GM12878 (cell line): Measurements from ENCODE around the gene ING3. TPM values are rescaled to one million over a fixed set of nuclear protein-coding genes. Genes with fewer than 3 reads are reported as not detected.

Experiments
- ATAC-seq: fragments of 200-7000 bp; cut with Tn5 transposase; 3 replicates; pipeline ENCODE4 v1.9.1; 2020; ENCODE audit warnings: mild to moderate bottlenecking, moderate library complexity
- BruUV-seq: library from RNA; stranded (reverse); fragments of 400-500 nt; replicated peaks from 2 replicates; lab custom pipeline; 2021; lab: Mats Ljungman, UMichigan
- CTCF ChIA-PET: fragments of 300-600 bp; sonication (Branson Sonifier 250); formaldehyde crosslinking; extraction: SDS; loops from one replicate; lab custom pipeline; 2021; ENCODE audit warnings: inconsistent platforms; lab: Yijun Ruan, JAX
- POLR2A ChIA-PET: fragments of 350-600 bp; formaldehyde crosslinking; extraction: SDS; loops from one replicate; lab custom pipeline; 2021; ENCODE audit warnings: inconsistent platforms; lab: Charles Lee
- RAD21 ChIA-PET: fragments of 300-600 bp; sonication (Branson Sonifier 250); formaldehyde crosslinking; loops from one replicate; lab custom pipeline; 2023; ENCODE audit warnings: antibody characterized with exemption; ENCODE audit not compliant: unreplicated experiment; lab: Charles Lee
- SMC1A ChIA-PET: fragments of 300-600 bp; sonication (Branson Sonifier 250); formaldehyde crosslinking; loops from one replicate; lab custom pipeline; 2023; ENCODE audit not compliant: unreplicated experiment, uncharacterized antibody; lab: Charles Lee
- DNase-seq: peaks from one replicate; pipeline ENCODE4 v3.0.0-alpha.2; 2011; ENCODE audit warnings: low read depth, low spot score
- FAIRE-seq: peaks from 3 replicates; lab custom pipeline; 2011; peaks lifted over from hg19 to GRCh38; lab: Jason Lieb, UNC
- H2AFZ ChIP-seq: 2 replicates; pipeline ENCODE4 v1.6.0; 2011; ENCODE audit warnings: low read depth, low read length, control low read depth; ENCODE audit not compliant: control insufficient read depth
- H3K27ac ChIP-seq: 2 replicates; pipeline ENCODE4 v1.5.1; 2011; ENCODE audit warnings: control low read depth; ENCODE audit not compliant: control insufficient read depth, insufficient read depth
- H3K27me3 ChIP-seq, 2 experiments: replicated peaks in 1 of 2; 2 replicates each; pipeline versions ENCODE4 v1.6.0 to v1.6.1; 2011; ENCODE audit warnings: low read length in 1 of 2; ENCODE audit not compliant: control insufficient read depth in 2 of 2, insufficient read depth in 2 of 2
- H3K36me3 ChIP-seq, 2 experiments: 2 replicates each; pipeline ENCODE4 v1.5.1; 2011; ENCODE audit warnings: low read length in 1 of 2; ENCODE audit not compliant: control insufficient read depth in 2 of 2, insufficient read depth in 2 of 2
- H3K4me1 ChIP-seq: 2 replicates; pipeline ENCODE4 v1.6.1; 2011; ENCODE audit warnings: mild to moderate bottlenecking, low read length, moderate library complexity, mixed read lengths; ENCODE audit not compliant: control insufficient read depth, insufficient read depth
- H3K4me2 ChIP-seq: 2 replicates; pipeline ENCODE4 v1.6.0; 2011; ENCODE audit warnings: control low read depth; ENCODE audit not compliant: control insufficient read depth, insufficient read depth
- H3K4me3 ChIP-seq: fragments of 200-600 bp; sonication (generic); 2 replicates; pipeline ENCODE4 v1.5.1; 2016
- H3K79me2 ChIP-seq: 2 replicates; pipeline ENCODE4 v1.6.0; 2011; ENCODE audit warnings: low read length; ENCODE audit not compliant: control insufficient read depth, insufficient read depth
- H3K9ac ChIP-seq: 2 replicates; pipeline ENCODE4 v1.8.0; 2011; ENCODE audit warnings: low read length, control low read depth, mixed read lengths; ENCODE audit not compliant: control insufficient read depth, insufficient read depth
- H3K9me3 ChIP-seq: replicated peaks from 3 replicates; pipeline ENCODE4 v1.5.1; 2011; ENCODE audit warnings: mild to moderate bottlenecking, low read length; ENCODE audit not compliant: control insufficient read depth, insufficient read depth
- H4K20me1 ChIP-seq: 2 replicates; pipeline ENCODE4 v1.6.0; 2011; ENCODE audit not compliant: control insufficient read depth, insufficient read depth
- CHD4 ChIP-seq: fragments of 200-600 bp; sonication (generic); IDR thresholded peaks from 2 replicates; pipeline ENCODE4 v1.6.1; 2016; ENCODE audit warnings: mild to moderate bottlenecking
- CREM ChIP-seq: IDR thresholded peaks from 2 replicates; pipeline ENCODE4 v1.6.1; 2014; ENCODE audit warnings: antibody characterized with exemption, low read depth
- E4F1 ChIP-seq: fragments of 450-650 bp; IDR thresholded peaks from 2 replicates; pipeline ENCODE4 v1.6.1; 2018; ENCODE audit warnings: borderline replicate concordance, mild to moderate bottlenecking; ENCODE audit not compliant: partially characterized antibody
- EGR1 ChIP-seq, 2 experiments: IDR thresholded peaks; 1 replicate in 1 of 2; 2 replicates in 1 of 2; pipeline ENCODE4 v1.6.1; 2011 to 2012; ENCODE audit warnings: low read depth in 2 of 2, low read length in 2 of 2, borderline replicate concordance in 1 of 2, mild to moderate bottlenecking in 1 of 2, moderate library complexity in 1 of 2
- GATAD2B ChIP-seq: fragments of 450-650 bp; conservative IDR thresholded peaks from 2 replicates; pipeline ENCODE4 v1.6.1; 2017; ENCODE audit warnings: low read depth, mild to moderate bottlenecking, moderate library complexity
- NFYA ChIP-seq: IDR thresholded peaks from 2 replicates; pipeline ENCODE4 v1.6.1; 2011; ENCODE audit warnings: low read depth, mild to moderate bottlenecking, low read length, improper control_type of control experiment, borderline replicate concordance
- NR2F1 ChIP-seq: fragments of 450-650 bp; conservative IDR thresholded peaks from 2 replicates; pipeline ENCODE4 v1.6.1; 2017; ENCODE audit warnings: mild to moderate bottlenecking
- PAX5 ChIP-seq: IDR thresholded peaks from 2 replicates; pipeline ENCODE4 v1.6.1; 2011; ENCODE audit warnings: low read depth, low read length, borderline replicate concordance
- POLR2A ChIP-seq: IDR thresholded peaks from 2 replicates; pipeline ENCODE4 v1.6.1; 2011; ENCODE audit warnings: low read depth, mild to moderate bottlenecking, low read length
- POLR2AphosphoS5 ChIP-seq: IDR thresholded peaks from 2 replicates; pipeline ENCODE4 v1.6.1; 2011; ENCODE audit warnings: mild to moderate bottlenecking, low read length, inconsistent platforms
- STAT3 ChIP-seq: IDR thresholded peaks from 2 replicates; pipeline ENCODE4 v1.6.1; 2011; ENCODE audit warnings: low read depth, low read length, improper control_type of control experiment
- WGBS: methylation state at CpG from one replicate; pipeline ENCODE4 v1.1.6; 2016; ENCODE audit warnings: low lambda C conversion rate; ENCODE audit not compliant: insufficient replicate concordance, insufficient coverage; ENCODE audit errors: missing lambda C conversion rate; 5-methylcytosine and 5-hydroxymethylcytosine counted together
- in situ Hi-C: fragments of 300-500 bp; cut with MboI; formaldehyde crosslinking; loops from 9 replicates; pipeline ENCODE4 v1.14.3; 2018; ENCODE audit warnings: mixed read lengths
- intact Hi-C: fragments of 100-400 bp; cut with micrococcal nuclease; formaldehyde crosslinking; loops from one replicate; pipeline ENCODE4 v1.14.2; 2022; ENCODE audit not compliant: unreplicated experiment
- polyA plus RNA-seq, 11 experiments: library from polyadenylated mRNA; depleted of rRNA in 4 of 11; unstranded in 6 of 11; stranded (reverse) in 5 of 11; fragments of >200 nt; fragmentation: Nextera tagmentation in 4 of 11; fragmentation: Illumina TruSeq in 1 of 11; extraction: Ambion mirVana in 4 of 11; extraction: Trizol in 1 of 11; gene quantifications; 1 replicate in 1 of 11; 2 replicates in 10 of 11; pipeline versions ENCODE4 v1.2.1 to v1.2.3, GENCODE V29; 2011 to 2016; ENCODE audit warnings: inconsistent platforms in 2 of 11, missing spikeins in 2 of 11, low read depth in 1 of 11
- total RNA-seq, 4 experiments: library from RNA; depleted of rRNA in 3 of 4; stranded (reverse); fragments of >200 nt in 3 of 4; fragmentation: Illumina TruSeq in 1 of 4; extraction: Trizol in 1 of 4; gene quantifications; 2 replicates each; pipeline versions ENCODE4 v1.2.1 to v1.2.3, GENCODE V29; 2013 to 2021
- TF ChIP-seq, protein P1 (sequence below): fragments of 450-650 bp; formaldehyde crosslinking; IDR thresholded peaks from 2 replicates; pipeline ENCODE4 v1.5.0; 2022; ENCODE audit warnings: mild to moderate bottlenecking, missing genetic modification characterization

Gene ING3
- total and polyA plus RNA-seq, 10 of the 15 experiments (the other 5 are each of a cell fraction or from before 2014, with no cell fraction given): 12.1 to 60.8 (median 28.8) TPM

- no peaks in the 10 kb centered on the region for H4K20me1 ChIP-seq
- TF ChIP-seq POLR2A (no peak), CREM (no peak), EGR1 (IDR thresholded peaks at IDR 0.05; ENCODE audit: borderline replicate concordance in 1 of 2, low read depth in 2 of 2, low read length in 2 of 2) (no peak), PAX5 (no peak), CHD4 (no peak), POLR2AphosphoS5 (no peak), NR2F1 (no peak), E4F1 (no peak), NFYA (no peak), GATAD2B (no peak), STAT3 (no peak)
- TF ChIP-seq, protein P1, sequence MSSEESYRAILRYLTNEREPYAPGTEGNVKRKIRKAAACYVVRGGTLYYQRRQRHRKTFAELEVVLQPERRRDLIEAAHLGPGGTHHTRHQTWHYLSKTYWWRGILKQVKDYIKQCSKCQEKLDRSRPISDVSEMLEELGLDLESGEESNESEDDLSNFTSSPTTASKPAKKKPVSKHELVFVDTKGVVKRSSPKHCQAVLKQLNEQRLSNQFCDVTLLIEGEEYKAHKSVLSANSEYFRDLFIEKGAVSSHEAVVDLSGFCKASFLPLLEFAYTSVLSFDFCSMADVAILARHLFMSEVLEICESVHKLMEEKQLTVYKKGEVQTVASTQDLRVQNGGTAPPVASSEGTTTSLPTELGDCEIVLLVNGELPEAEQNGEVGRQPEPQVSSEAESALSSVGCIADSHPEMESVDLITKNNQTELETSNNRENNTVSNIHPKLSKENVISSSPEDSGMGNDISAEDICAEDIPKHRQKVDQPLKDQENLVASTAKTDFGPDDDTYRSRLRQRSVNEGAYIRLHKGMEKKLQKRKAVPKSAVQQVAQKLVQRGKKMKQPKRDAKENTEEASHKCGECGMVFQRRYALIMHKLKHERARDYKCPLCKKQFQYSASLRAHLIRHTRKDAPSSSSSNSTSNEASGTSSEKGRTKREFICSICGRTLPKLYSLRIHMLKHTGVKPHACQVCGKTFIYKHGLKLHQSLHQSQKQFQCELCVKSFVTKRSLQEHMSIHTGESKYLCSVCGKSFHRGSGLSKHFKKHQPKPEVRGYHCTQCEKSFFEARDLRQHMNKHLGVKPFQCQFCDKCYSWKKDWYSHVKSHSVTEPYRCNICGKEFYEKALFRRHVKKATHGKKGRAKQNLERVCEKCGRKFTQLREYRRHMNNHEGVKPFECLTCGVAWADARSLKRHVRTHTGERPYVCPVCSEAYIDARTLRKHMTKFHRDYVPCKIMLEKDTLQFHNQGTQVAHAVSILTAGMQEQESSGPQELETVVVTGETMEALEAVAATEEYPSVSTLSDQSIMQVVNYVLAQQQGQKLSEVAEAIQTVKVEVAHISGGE: no peak
- TF ChIP-seq, all 136 proteins: peak for 0
- Histone ChIP-seq H3K79me2 (no peaks in the 10 kb centered on the region), H3K4me2 (no peak overlapping the region), H3K27ac (no peak overlapping the region), H3K9ac (no peak overlapping the region), H3K9me3 (no peaks in the 10 kb centered on the region; the same call in 2 of the 3 replicates), H3K4me1 (no peaks in the 10 kb centered on the region), H3K27me3 (no peaks in the 10 kb centered on the region), H2AFZ (no peak overlapping the region), H3K4me3 (no peak overlapping the region), H3K36me3 (no peaks in the 10 kb centered on the region)
- WGBS: 64% methylated on average over 3 of the region's 3 CpGs
- in situ Hi-C loops (no loop called here), intact Hi-C loops (no loop called here)
- ChIA-PET RAD21 (interaction anchor here (1.4 kb wide), 1 partner anchor 14 kb away, joined by 3 read pairs; no protein-coding TSS in a partner anchor), POLR2A (no interaction called here), CTCF (interaction anchor here (1.2 kb wide), 1 partner anchor 55 kb away, joined by 3 read pairs; no protein-coding TSS in a partner anchor), SMC1A (interaction anchor here (1.0 to 1.6 kb wide), 3 partner anchors 10 to 48 kb away, joined by 3 to 5 read pairs (median 3); no protein-coding TSS in a partner anchor)
- no TSS peak for BruUV-seq
- ATAC-seq (no peak), FAIRE-seq (no peak), DNase-seq (no peak)
These were observed 29.8 kb upstream of the ING3 start for GRCh38 chr7:120920591-120921274.
